SHP77 treated with DMSO at 0.1 percent for 48 hours (cell line): ENCODE results near the gene EXOC4.
"Not testable (repeated sequence)": the region's sequence is repeated elsewhere in the genome, so short reads cannot be mapped to it uniquely, and the experiment has no call there.

Experiments used
- DNase-seq: peaks from one replicate; lab custom pipeline; 2025; lab: John Stamatoyannopoulos, UW

EXOC4 gene

GRCh38 chr7:133275446-133276095 lies 22.7 kb downstream of the EXOC4 start:
- DNase-seq: no peak

- DNase-seq: not testable (repeated sequence)
Observed at GRCh38 chr7:133278975-133279374, 26.1 kb downstream of the EXOC4 start.

GRCh38 chr7:133282094-133282493 lies 29.2 kb downstream of the EXOC4 start:
- no peak for DNase-seq

GRCh38 chr7:133284092-133284491 lies 31.2 kb downstream of the EXOC4 start:
- no peak for DNase-seq

- no peak for DNase-seq
Observed at GRCh38 chr7:133288970-133289369, 36.1 kb downstream of the EXOC4 start.

- no peak for DNase-seq
Observed at GRCh38 chr7:133290041-133290440, 37.2 kb downstream of the EXOC4 start.

GRCh38 chr7:133290676-133291333 lies 37.9 kb downstream of the EXOC4 start:
- DNase-seq: no peak

- no peak for DNase-seq
Observed at GRCh38 chr7:133292631-133293030, 39.8 kb downstream of the EXOC4 start.

GRCh38 chr7:133293384-133294160 lies 40.7 kb downstream of the EXOC4 start:
- DNase-seq: no peak

- no peak for DNase-seq
Observed at GRCh38 chr7:133294234-133294633, 41.4 kb downstream of the EXOC4 start.

GRCh38 chr7:133295484-133295883 lies 42.6 kb downstream of the EXOC4 start:
- DNase-seq: no peak

GRCh38 chr7:133297093-133297492 lies 44.2 kb downstream of the EXOC4 start:
- DNase-seq: no peak

- no peak for DNase-seq
Observed at GRCh38 chr7:133298080-133298479, 45.2 kb downstream of the EXOC4 start.

- DNase-seq: no peak
Observed at GRCh38 chr7:133299676-133300075, 46.8 kb downstream of the EXOC4 start.

- DNase-seq: no peak
Observed at GRCh38 chr7:133300088-133300487, 47.2 kb downstream of the EXOC4 start.

GRCh38 chr7:133300811-133301210 lies 47.9 kb downstream of the EXOC4 start:
- DNase-seq: no peak

- no peak for DNase-seq
Observed at GRCh38 chr7:133301444-133301843, 48.6 kb downstream of the EXOC4 start.

GRCh38 chr7:133303372-133303771 lies 50.5 kb downstream of the EXOC4 start:
- DNase-seq: no peak

GRCh38 chr7:133303931-133304330 lies 51.1 kb downstream of the EXOC4 start:
- DNase-seq: no peak

- DNase-seq: no peak
Observed at GRCh38 chr7:133309333-133309732, 56.5 kb downstream of the EXOC4 start.

- DNase-seq: peak; percentile 87
Observed at GRCh38 chr7:133310232-133310862, 57.5 kb downstream of the EXOC4 start.

- DNase-seq: no peak
Observed at GRCh38 chr7:133313575-133313974, 60.7 kb downstream of the EXOC4 start.

- DNase-seq: no peak
Observed at GRCh38 chr7:133314084-133314483, 61.2 kb downstream of the EXOC4 start.
